ENCODE data around the gene WDFY4.
A peak's percentile ranks its signal among the peaks of the same experiment; 100 is the strongest.

- TF ChIP-seq RAD21 (IDR thresholded peaks at IDR 0.05; ENCODE audit: low read depth) (no peak), YY1 (IDR thresholded peaks at IDR 0.05; ENCODE audit: low read depth) (no peak), TCF12 (IDR thresholded peaks at IDR 0.05; ENCODE audit: low read depth) (peak; percentile 90), EP300 (IDR thresholded peaks at IDR 0.05; ENCODE audit: borderline replicate concordance) (peak; percentile 80), TAF1 (IDR thresholded peaks at IDR 0.05; ENCODE audit: low read depth) (no peak)
- TF ChIP-seq, protein P1, sequence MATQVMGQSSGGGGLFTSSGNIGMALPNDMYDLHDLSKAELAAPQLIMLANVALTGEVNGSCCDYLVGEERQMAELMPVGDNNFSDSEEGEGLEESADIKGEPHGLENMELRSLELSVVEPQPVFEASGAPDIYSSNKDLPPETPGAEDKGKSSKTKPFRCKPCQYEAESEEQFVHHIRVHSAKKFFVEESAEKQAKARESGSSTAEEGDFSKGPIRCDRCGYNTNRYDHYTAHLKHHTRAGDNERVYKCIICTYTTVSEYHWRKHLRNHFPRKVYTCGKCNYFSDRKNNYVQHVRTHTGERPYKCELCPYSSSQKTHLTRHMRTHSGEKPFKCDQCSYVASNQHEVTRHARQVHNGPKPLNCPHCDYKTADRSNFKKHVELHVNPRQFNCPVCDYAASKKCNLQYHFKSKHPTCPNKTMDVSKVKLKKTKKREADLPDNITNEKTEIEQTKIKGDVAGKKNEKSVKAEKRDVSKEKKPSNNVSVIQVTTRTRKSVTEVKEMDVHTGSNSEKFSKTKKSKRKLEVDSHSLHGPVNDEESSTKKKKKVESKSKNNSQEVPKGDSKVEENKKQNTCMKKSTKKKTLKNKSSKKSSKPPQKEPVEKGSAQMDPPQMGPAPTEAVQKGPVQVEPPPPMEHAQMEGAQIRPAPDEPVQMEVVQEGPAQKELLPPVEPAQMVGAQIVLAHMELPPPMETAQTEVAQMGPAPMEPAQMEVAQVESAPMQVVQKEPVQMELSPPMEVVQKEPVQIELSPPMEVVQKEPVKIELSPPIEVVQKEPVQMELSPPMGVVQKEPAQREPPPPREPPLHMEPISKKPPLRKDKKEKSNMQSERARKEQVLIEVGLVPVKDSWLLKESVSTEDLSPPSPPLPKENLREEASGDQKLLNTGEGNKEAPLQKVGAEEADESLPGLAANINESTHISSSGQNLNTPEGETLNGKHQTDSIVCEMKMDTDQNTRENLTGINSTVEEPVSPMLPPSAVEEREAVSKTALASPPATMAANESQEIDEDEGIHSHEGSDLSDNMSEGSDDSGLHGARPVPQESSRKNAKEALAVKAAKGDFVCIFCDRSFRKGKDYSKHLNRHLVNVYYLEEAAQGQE (IDR thresholded peaks at IDR 0.05; ENCODE audit: low read depth), result no peak
These were observed 13.4 kb upstream of the WDFY4 start for GRCh38 chr10:48670978-48671913.

All from Ishikawa (cell line).